ENCODE measurements around the gene RGS9. TPM values are rescaled to one million over a fixed set of nuclear protein-coding genes. Genes with fewer than 3 reads are reported as not detected.
"Not testable (repeated sequence)": the region's sequence is repeated elsewhere in the genome, so short reads cannot be mapped to it uniquely, and the experiment has no call there.

RGS9 gene
- total and polyA plus RNA-seq, 5 experiments from 2014 or later, result 0.25 to 6.3 (median 0.49) TPM; not detected in 2

GRCh38 chr17:65101371-65101770 lies 35.8 kb upstream of the RGS9 start:
- Mint-ChIP-seq H3K9me3 (no peaks in the 10 kb centered on the region), H3K4me3 (peak overlapping the region; percentile 8 to 93 (median 82)), H3K27ac (peak overlapping the region in 3 of 10 donors; percentile 16 to 89 (median 26)), H3K27me3 (no peaks in the 10 kb centered on the region), H3K4me1 (peaks cover 5 to 18% (median 9%) of the 10 kb centered on the region in 4 donors), H3K36me3 (no peaks in the 10 kb centered on the region)
- DNase-seq, result no peak
- no peak for ATAC-seq
- POLR2A ChIA-PET, result interaction anchor here (0.7 to 1.4 kb wide), 5 partner anchors 9 to 182 kb away, joined by 3 to 7 read pairs (median 5); partner anchors contain the start of gene LRRC37A3

DNA sequence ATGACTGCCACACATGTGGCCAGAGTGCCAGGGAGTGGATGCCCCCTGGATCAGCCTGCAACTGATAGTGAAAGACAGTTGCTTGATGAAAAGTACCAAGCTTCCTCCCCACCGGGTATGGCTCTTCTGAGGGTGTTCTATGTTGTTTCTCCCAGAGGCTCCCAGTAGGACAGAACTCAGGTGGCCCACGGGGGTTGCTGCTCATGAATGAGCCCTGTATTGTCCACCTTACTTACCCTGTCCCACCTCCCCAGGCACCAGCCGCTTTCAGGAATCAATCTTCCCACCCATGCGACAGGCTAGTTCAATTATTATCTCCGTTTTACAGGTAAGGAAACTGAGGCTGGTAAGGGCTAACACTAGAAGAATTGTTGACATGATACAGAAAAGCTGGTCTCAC lies 34.9 kb upstream of the RGS9 start:
- POLR2A ChIA-PET, result interaction anchor here (0.7 kb wide), 1 partner anchor 8 kb away, joined by 3 read pairs; no protein-coding TSS in a partner anchor
- Mint-ChIP-seq H3K4me1 (peaks cover 5 to 16% (median 9%) of the 10 kb centered on the region in 4 donors), H3K4me3 (peak overlapping the region in 2 of 10 donors; percentile 6 to 21), H3K36me3 (no peaks in the 10 kb centered on the region), H3K27me3 (no peaks in the 10 kb centered on the region), H3K27ac (peak overlapping the region in 1 of 10 donors; percentile 35), H3K9me3 (no peaks in the 10 kb centered on the region)
- ATAC-seq, result no peak
- no peak for DNase-seq

DNA sequence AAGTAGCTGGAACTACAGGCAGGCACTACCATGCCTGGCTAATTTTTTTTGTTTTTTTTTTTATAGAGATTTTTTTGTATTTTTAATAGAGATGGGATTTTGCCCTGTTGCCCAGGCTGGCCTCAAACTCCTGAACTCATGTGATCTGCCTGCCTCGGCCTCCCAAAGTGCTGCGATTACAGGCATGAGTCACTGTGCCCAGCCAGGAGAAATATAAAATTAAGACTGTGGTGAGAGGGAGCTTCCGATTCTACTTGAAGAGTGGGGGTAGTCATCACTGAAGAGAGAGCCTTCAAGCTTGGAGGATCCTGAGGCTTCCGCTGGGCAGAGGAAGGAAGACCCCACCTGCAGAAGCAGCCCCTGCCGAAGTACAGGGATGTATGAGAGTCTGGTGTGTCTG lies 34.4 kb upstream of the RGS9 start:
- Mint-ChIP-seq H3K36me3 (no peaks in the 10 kb centered on the region), H3K27me3 (peaks cover 0 to 4% (median 2%) of the 10 kb centered on the region in 5 donors), H3K4me1 (peaks cover 5 to 16% (median 9%) of the 10 kb centered on the region in 4 donors), H3K4me3 (no peak overlapping the region), H3K9me3 (no peaks in the 10 kb centered on the region), H3K27ac (no peak overlapping the region)
- no peak for DNase-seq
- no peak for ATAC-seq
- POLR2A ChIA-PET, result no interaction called here

DNA sequence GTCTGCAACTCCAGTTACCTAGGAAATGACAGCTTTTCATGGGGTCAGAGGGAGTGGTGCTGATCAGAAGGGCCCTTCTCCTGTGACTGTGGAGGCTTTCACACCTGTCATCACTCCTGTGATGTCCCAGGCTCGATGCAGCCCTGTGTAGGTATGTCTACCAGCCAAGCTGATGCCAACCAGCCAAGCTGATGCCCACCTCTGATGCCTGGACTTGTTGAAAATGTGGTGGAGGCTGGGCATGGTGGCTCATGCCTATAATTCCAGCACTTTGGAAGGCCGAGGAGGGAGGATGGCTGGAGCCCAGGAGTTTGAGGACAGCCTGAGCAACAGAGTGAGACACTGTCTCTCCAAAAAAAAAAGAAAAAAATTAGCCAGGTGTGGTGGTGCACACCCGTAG lies 33.7 kb upstream of the RGS9 start:
- POLR2A ChIA-PET, result interaction anchor here (0.6 kb wide), 2 partner anchors 19 to 122 kb away, joined by 3 read pairs; no protein-coding TSS in a partner anchor
- ATAC-seq, result no peak
- Mint-ChIP-seq H3K9me3 (no peaks in the 10 kb centered on the region), H3K27me3 (peaks cover 0 to 10% (median 5%) of the 10 kb centered on the region in 5 donors), H3K27ac (no peak overlapping the region), H3K4me1 (peaks cover 5 to 16% (median 9%) of the 10 kb centered on the region in 4 donors), H3K4me3 (no peak overlapping the region), H3K36me3 (no peaks in the 10 kb centered on the region)
- DNase-seq, result no peak

GRCh38 chr17:65103896-65104295 lies 33.3 kb upstream of the RGS9 start:
- POLR2A ChIA-PET, result interaction anchor here (0.6 kb wide), 2 partner anchors 19 to 123 kb away, joined by 3 read pairs; no protein-coding TSS in a partner anchor
- DNase-seq, result no peak
- Mint-ChIP-seq H3K27ac (peak overlapping the region in 1 of 10 donors; percentile 27), H3K4me3 (no peak overlapping the region), H3K36me3 (no peaks in the 10 kb centered on the region), H3K4me1 (peaks cover 5 to 16% (median 9%) of the 10 kb centered on the region in 4 donors), H3K9me3 (no peaks in the 10 kb centered on the region), H3K27me3 (peaks cover 0 to 10% (median 5%) of the 10 kb centered on the region in 5 donors)
- no peak for ATAC-seq

DNA sequence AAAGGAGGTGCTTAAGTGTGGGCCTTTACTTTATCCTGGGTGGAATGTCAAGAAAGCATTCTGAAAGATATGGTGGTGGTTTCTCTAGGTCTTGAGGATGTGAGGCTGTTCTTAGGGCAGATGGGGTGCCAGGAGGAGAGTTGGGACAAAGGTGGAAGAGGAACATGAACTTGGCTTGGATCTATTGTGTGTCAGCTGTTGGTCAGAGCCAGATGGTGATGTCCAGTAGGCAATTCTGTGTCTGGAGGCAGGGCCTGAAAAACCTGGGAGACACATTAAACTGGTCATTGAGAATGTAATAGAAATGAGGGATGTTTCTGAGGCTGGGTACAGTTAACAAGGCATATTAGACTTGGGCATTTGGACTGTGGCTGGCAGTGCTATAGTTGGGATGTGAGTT lies 32.6 kb upstream of the RGS9 start:
- Mint-ChIP-seq H3K9me3 (no peaks in the 10 kb centered on the region), H3K36me3 (peaks cover 0 to 2% (median 0%) of the 10 kb centered on the region in 3 donors), H3K4me3 (no peak overlapping the region), H3K4me1 (peaks cover 5 to 11% (median 8%) of the 10 kb centered on the region in 4 donors), H3K27ac (no peak overlapping the region), H3K27me3 (peaks cover 0 to 11% (median 10%) of the 10 kb centered on the region in 5 donors)
- POLR2A ChIA-PET, result no interaction called here
- ATAC-seq (no peak), DNase-seq (no peak)

- H3K36me3 Mint-ChIP-seq, result peaks cover 0 to 2% (median 0%) of the 10 kb centered on the region in 3 donors
- POLR2A ChIA-PET, result interaction anchor here (1.1 kb wide), 1 partner anchor 130 kb away, joined by 4 read pairs; no protein-coding TSS in a partner anchor
- ATAC-seq, result no peak
- H3K4me1 Mint-ChIP-seq, result peaks cover 3 to 7% (median 5%) of the 10 kb centered on the region in 4 donors
- no peak overlapping the region for H3K4me3 Mint-ChIP-seq
- H3K9me3 Mint-ChIP-seq, result no peaks in the 10 kb centered on the region
- peaks cover 0 to 11% (median 10%) of the 10 kb centered on the region in 5 donors for H3K27me3 Mint-ChIP-seq
- H3K27ac Mint-ChIP-seq, result no peak overlapping the region
- DNase-seq, result no peak
These were observed 32.2 kb upstream of the RGS9 start for GRCh38 chr17:65104973-65105372.

- no peak for ATAC-seq
- peaks cover 0 to 2% (median 0%) of the 10 kb centered on the region in 3 donors for H3K36me3 Mint-ChIP-seq
- POLR2A ChIA-PET, result no interaction called here
- H3K4me1 Mint-ChIP-seq, result no peaks in the 10 kb centered on the region
- H3K27me3 Mint-ChIP-seq, result peaks cover 0 to 11% (median 10%) of the 10 kb centered on the region in 5 donors
- no peaks in the 10 kb centered on the region for H3K9me3 Mint-ChIP-seq
- no peak overlapping the region for H3K4me3 Mint-ChIP-seq
- H3K27ac Mint-ChIP-seq, result no peak overlapping the region
- DNase-seq, result no peak
These were observed 29.0 kb upstream of the RGS9 start for GRCh38 chr17:65108152-65108551.

- H3K27ac Mint-ChIP-seq, result no peak overlapping the region
- H3K4me1 Mint-ChIP-seq, result no peaks in the 10 kb centered on the region
- POLR2A ChIA-PET, result interaction anchor here (0.6 kb wide), 1 partner anchor 8 kb away, joined by 3 read pairs; no protein-coding TSS in a partner anchor
These were observed 27.6 kb upstream of the RGS9 start for GRCh38 chr17:65109543-65109942.

DNA sequence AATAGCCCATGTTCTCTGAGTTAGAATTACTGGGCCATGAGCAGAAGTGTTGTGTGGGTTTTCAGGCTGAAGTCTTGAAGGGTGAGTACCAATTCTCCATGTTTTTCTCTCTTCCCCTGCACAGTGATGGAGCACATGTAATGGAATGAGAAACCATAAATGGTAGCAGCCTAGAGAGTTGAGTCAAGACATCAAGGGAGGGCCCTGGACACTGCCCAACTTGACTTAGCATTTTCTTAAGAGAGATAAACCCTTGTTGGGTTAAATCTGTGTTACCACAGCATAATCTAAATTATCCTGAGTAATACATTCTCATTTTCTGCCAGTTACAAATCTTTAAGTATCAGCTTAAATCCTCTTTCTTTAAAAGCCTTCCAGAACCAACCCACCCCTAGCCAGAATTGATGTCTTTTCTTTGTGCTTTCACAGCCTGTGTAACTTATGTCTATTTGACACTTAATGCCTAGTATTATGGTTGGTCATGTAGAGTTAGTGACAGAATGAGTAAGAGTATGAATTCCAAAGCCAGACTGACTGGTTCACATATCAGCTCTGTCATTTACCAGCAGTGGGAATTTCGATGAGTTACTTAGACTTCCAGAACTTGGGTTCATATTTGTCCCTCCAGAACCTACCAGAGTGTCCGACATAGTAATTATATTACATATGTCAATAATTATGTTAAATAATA lies 27.0 kb upstream of the RGS9 start:
- Mint-ChIP-seq H3K27ac (no peak overlapping the region), H3K9me3 (no peaks in the 10 kb centered on the region), H3K36me3 (peaks cover 0 to 2% (median 0%) of the 10 kb centered on the region in 3 donors), H3K27me3 (peaks cover 0 to 11% (median 10%) of the 10 kb centered on the region in 5 donors), H3K4me1 (no peaks in the 10 kb centered on the region), H3K4me3 (no peak overlapping the region)
- ATAC-seq (no peak), DNase-seq (no peak)
- POLR2A ChIA-PET, result interaction anchor here (0.6 kb wide), 1 partner anchor 8 kb away, joined by 3 read pairs; no protein-coding TSS in a partner anchor

More at GRCh38 chr17:65109543-65109942, 27.6 kb upstream of the RGS9 start:
- peaks cover 0 to 2% (median 0%) of the 10 kb centered on the region in 3 donors for H3K36me3 Mint-ChIP-seq
- no peaks in the 10 kb centered on the region for H3K9me3 Mint-ChIP-seq
- DNase-seq (no peak), ATAC-seq (no peak)
- H3K4me3 Mint-ChIP-seq, result no peak overlapping the region
- H3K27me3 Mint-ChIP-seq, result peaks cover 0 to 11% (median 10%) of the 10 kb centered on the region in 5 donors

GRCh38 chr17:65115839-65116238 lies 21.3 kb upstream of the RGS9 start:
- peaks cover 0 to 3% (median 0%) of the 10 kb centered on the region in 4 donors for H3K4me1 Mint-ChIP-seq
- ATAC-seq, result no peak
- POLR2A ChIA-PET, result no interaction called here
- H3K27ac Mint-ChIP-seq, result no peak overlapping the region
- H3K36me3 Mint-ChIP-seq, result no peaks in the 10 kb centered on the region
- H3K9me3 Mint-ChIP-seq, result no peaks in the 10 kb centered on the region
- DNase-seq, result no peak
- peak overlapping the region in 1 of 10 donors; percentile 54 for H3K4me3 Mint-ChIP-seq
- peaks cover 0 to 8% (median 3%) of the 10 kb centered on the region in 5 donors for H3K27me3 Mint-ChIP-seq

DNA sequence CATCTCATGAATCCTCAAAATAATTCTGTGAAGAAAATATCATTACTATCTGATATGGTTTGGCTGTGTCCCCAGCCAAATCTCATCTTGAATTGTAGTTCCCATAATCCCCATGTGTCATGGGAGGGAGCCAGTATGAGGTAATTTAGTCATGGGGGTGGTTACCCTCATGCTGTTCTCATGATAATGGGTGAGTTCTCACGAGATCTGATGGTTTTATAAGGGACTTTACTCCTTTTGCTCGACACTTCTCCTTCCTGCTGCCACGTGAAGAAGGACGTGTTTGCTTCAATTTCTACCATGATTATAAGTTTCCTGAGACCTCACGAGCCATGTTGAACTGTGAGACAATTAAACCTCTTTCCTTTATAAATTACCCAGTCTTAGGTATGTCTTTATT lies 20.7 kb upstream of the RGS9 start:
- ATAC-seq, POLR2A ChIA-PET, H3K27me3 Mint-ChIP-seq, H3K4me3 Mint-ChIP-seq, H3K4me1 Mint-ChIP-seq, H3K9me3 Mint-ChIP-seq, DNase-seq, H3K27ac Mint-ChIP-seq, H3K36me3 Mint-ChIP-seq: not testable (repeated sequence)

GRCh38 chr17:65117384-65118035 lies 19.7 kb upstream of the RGS9 start:
- DNase-seq (no peak), ATAC-seq (no peak)
- Mint-ChIP-seq H3K27ac (no peak overlapping the region), H3K4me3 (no peak overlapping the region), H3K9me3 (no peaks in the 10 kb centered on the region), H3K27me3 (peaks cover 0 to 8% (median 3%) of the 10 kb centered on the region in 5 donors), H3K36me3 (no peaks in the 10 kb centered on the region), H3K4me1 (peaks cover 0 to 12% (median 3%) of the 10 kb centered on the region in 4 donors)
- POLR2A ChIA-PET, result interaction anchor here (0.5 kb wide), 1 partner anchor 1126 kb away, joined by 4 read pairs; no protein-coding TSS in a partner anchor
